Measurements from ENCODE around the gene FLOT2.

DNA sequence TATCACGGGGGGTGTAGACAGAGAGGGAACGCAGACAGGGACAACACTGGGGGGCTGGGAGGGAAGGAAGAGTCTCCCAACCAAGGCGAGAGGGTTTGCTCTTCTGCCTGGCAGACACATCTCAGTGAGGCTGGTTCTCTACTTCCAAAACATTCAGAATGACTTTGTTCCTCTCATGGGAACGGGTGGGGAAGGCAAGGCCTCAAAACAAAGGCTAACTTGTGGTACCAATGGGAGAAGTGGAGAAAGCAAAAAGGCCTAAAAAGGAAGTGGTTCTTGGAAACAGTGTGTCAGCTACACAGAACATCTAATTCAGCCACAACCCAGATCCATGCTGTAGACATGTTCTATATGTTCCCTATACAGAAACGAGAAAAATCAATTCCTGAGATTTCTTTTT, 7.5 kb downstream of the FLOT2 start:
- no peak for TF ChIP-seq POLR2A (IDR thresholded peaks at IDR 0.05)
- TF ChIP-seq, protein P1, sequence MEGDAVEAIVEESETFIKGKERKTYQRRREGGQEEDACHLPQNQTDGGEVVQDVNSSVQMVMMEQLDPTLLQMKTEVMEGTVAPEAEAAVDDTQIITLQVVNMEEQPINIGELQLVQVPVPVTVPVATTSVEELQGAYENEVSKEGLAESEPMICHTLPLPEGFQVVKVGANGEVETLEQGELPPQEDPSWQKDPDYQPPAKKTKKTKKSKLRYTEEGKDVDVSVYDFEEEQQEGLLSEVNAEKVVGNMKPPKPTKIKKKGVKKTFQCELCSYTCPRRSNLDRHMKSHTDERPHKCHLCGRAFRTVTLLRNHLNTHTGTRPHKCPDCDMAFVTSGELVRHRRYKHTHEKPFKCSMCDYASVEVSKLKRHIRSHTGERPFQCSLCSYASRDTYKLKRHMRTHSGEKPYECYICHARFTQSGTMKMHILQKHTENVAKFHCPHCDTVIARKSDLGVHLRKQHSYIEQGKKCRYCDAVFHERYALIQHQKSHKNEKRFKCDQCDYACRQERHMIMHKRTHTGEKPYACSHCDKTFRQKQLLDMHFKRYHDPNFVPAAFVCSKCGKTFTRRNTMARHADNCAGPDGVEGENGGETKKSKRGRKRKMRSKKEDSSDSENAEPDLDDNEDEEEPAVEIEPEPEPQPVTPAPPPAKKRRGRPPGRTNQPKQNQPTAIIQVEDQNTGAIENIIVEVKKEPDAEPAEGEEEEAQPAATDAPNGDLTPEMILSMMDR (IDR thresholded peaks at IDR 0.05) = no peak

Measured in lower leg skin (tissue), 3 donors.